ENCODE data around the gene SPATA2L. TPM values are rescaled to one million over a fixed set of nuclear protein-coding genes. Genes with fewer than 3 reads are reported as not detected.

Gene SPATA2L
- total and polyA plus RNA-seq, 2 of the 13 experiments (the other 11 are each of a cell fraction or from before 2014, with no cell fraction given), result 9.1 to 20.7 TPM

GRCh38 chr16:89700100-89700648, 1.3 kb downstream of the SPATA2L start (continued):
- TF ChIP-seq ZNF329 (CRISPR knock-in tag; IDR thresholded peaks at IDR 0.05; ENCODE audit: low read depth) (no peak), ZNF839 (CRISPR knock-in tag; IDR thresholded peaks at IDR 0.05; ENCODE audit: borderline replicate concordance) (peak; percentile 40), ZNF792 (CRISPR knock-in tag; IDR thresholded peaks at IDR 0.05) (peak; percentile 33; the same call in 1 of the 2 replicates), HIC2 (CRISPR knock-in tag; IDR thresholded peaks at IDR 0.05; ENCODE audit: low read depth) (no peak), ZNF652 (CRISPR knock-in tag; IDR thresholded peaks at IDR 0.05; ENCODE audit: borderline replicate concordance, low read depth) (no peak), ZNF224 (CRISPR knock-in tag; IDR thresholded peaks at IDR 0.05) (no peak; the same call in 1 of the 2 replicates), ELK4 (CRISPR knock-in tag; IDR thresholded peaks at IDR 0.05; ENCODE audit: borderline replicate concordance) (no peak), HCFC1 (IDR thresholded peaks at IDR 0.05; ENCODE audit: low read depth, low read length) (peak; percentile 32; the same call in 1 of the 2 replicates), GTF3A (CRISPR knock-in tag; conservative IDR thresholded peaks at IDR 0.05) (no peak; the same call in 1 of the 2 replicates), TRIM24 (CRISPR knock-in tag; IDR thresholded peaks at IDR 0.05) (no peak), ZNF550 (CRISPR knock-in tag; IDR thresholded peaks at IDR 0.05; ENCODE audit: borderline replicate concordance) (peak; percentile 7; the same call in 1 of the 2 replicates), HOXA3 (CRISPR knock-in tag; IDR thresholded peaks at IDR 0.05) (peak; percentile 96), HDAC6 (IDR thresholded peaks at IDR 0.05; ENCODE audit: low read depth, low read length) (no peak), ATF3 (CRISPR knock-in tag; IDR thresholded peaks at IDR 0.05) (peak; percentile 91), SRSF9 (IDR thresholded peaks at IDR 0.05; ENCODE audit: borderline replicate concordance, insufficient read depth, low read depth, low read length, poor library complexity, severe bottlenecking) (no peak), ZFP1 (CRISPR knock-in tag; IDR thresholded peaks at IDR 0.05) (0 out of 2 replicates have a peak, but pooled peaks have one; percentile 15), SMC3 (IDR thresholded peaks at IDR 0.05; ENCODE audit: low read length) (peak; percentile 30; the same call in 1 of the 2 replicates), XRCC5 (optimal IDR thresholded peaks at IDR 0.05; ENCODE audit: low read length) (peak; percentile 97), GMEB2 (CRISPR knock-in tag; IDR thresholded peaks at IDR 0.05; ENCODE audit: low read depth) (no peak), ZNF598 (CRISPR knock-in tag; IDR thresholded peaks at IDR 0.05; ENCODE audit: borderline replicate concordance) (no peak), MYC (CRISPR knock-in tag; IDR thresholded peaks at IDR 0.05; ENCODE audit: borderline replicate concordance) (peak; percentile 73; the same call in 1 of the 2 replicates), CBX5 (CRISPR knock-in tag; IDR thresholded peaks at IDR 0.05; ENCODE audit: borderline replicate concordance) (peak; percentile 77; the same call in 1 of the 2 replicates)
